ENCODE data around the gene GNB1L. TPM values are rescaled to one million over a fixed set of nuclear protein-coding genes. Genes with fewer than 3 reads are reported as not detected.
A peak's percentile ranks its signal among the peaks of the same experiment; 100 is the strongest.

GNB1L gene
- total RNA-seq, 2 donors from 2014 or later = 5.6 to 12.0 TPM

GRCh38 chr22:19902245-19902715 is 47.6 kb upstream of the GNB1L start:
- DNase-seq (ENCODE audit: low spot score) = no peak
- WGBS = 71% methylated on average over 7 of the region's 7 CpGs
- Histone ChIP-seq H3K9me3 (no peaks in the 10 kb centered on the region), H3K4me3 (no peak overlapping the region), H3K27ac (peak overlapping the region in 1 of 2 donors; percentile 13), H3K36me3 (no peaks in the 10 kb centered on the region), H3K4me1 (replicated peaks) (peaks cover 12% of the 10 kb centered on the region), H3K27me3 (replicated peaks; ENCODE audit: insufficient read depth) (no peaks in the 10 kb centered on the region)
- intact Hi-C loops (cut with DNase I) = no loop called here
- TF ChIP-seq POLR2A (IDR thresholded peaks at IDR 0.05) (no peak), POLR2AphosphoS5 (IDR thresholded peaks at IDR 0.05) (no peak), CTCF (IDR thresholded peaks at IDR 0.05) (no peak)

GRCh38 chr22:19901577-19902244 is 47.0 kb upstream of the GNB1L start:
- intact Hi-C loops (cut with DNase I) = no loop called here
- no peaks in the 10 kb centered on the region for H3K27me3 ChIP-seq (replicated peaks; ENCODE audit: insufficient read depth)
- H3K4me1 ChIP-seq (replicated peaks) = peaks cover 12% of the 10 kb centered on the region
- TF ChIP-seq POLR2AphosphoS5 (IDR thresholded peaks at IDR 0.05) = no peak
- TF ChIP-seq POLR2A (IDR thresholded peaks at IDR 0.05) = no peak
- no peak for TF ChIP-seq CTCF (IDR thresholded peaks at IDR 0.05)
- 83% methylated on average over 11 of the region's 11 CpGs for WGBS
- no peaks in the 10 kb centered on the region for H3K36me3 ChIP-seq
- no peak for DNase-seq (ENCODE audit: low spot score)
- H3K27ac ChIP-seq = no peak overlapping the region
- H3K9me3 ChIP-seq = no peaks in the 10 kb centered on the region
- H3K4me3 ChIP-seq = no peak overlapping the region

- intact Hi-C loops (cut with DNase I) = no loop called here
- no peak for DNase-seq (ENCODE audit: low spot score)
- no peaks in the 10 kb centered on the region for H3K27me3 ChIP-seq (replicated peaks; ENCODE audit: insufficient read depth)
- TF ChIP-seq POLR2AphosphoS5 (IDR thresholded peaks at IDR 0.05) (no peak), POLR2A (IDR thresholded peaks at IDR 0.05) (no peak), CTCF (IDR thresholded peaks at IDR 0.05) (no peak)
- H3K4me3 ChIP-seq = no peak overlapping the region
- H3K4me1 ChIP-seq (replicated peaks) = peaks cover 12% of the 10 kb centered on the region
- WGBS = 89% methylated on average over 13 of the region's 13 CpGs
- no peaks in the 10 kb centered on the region for H3K36me3 ChIP-seq
- no peaks in the 10 kb centered on the region for H3K9me3 ChIP-seq
- no peak overlapping the region for H3K27ac ChIP-seq
Measured at GRCh38 chr22:19900707-19901436, 46.2 kb upstream of the GNB1L start.

- Histone ChIP-seq H3K9me3 (no peaks in the 10 kb centered on the region), H3K4me1 (replicated peaks) (peaks cover 5% of the 10 kb centered on the region), H3K36me3 (no peaks in the 10 kb centered on the region), H3K27me3 (replicated peaks; ENCODE audit: insufficient read depth) (no peaks in the 10 kb centered on the region), H3K27ac (no peak overlapping the region), H3K4me3 (no peak overlapping the region)
- intact Hi-C loops (cut with DNase I) = no loop called here
- DNase-seq (ENCODE audit: low spot score) = no peak
- 91% methylated on average over 15 of the region's 16 CpGs for WGBS
- TF ChIP-seq CTCF (IDR thresholded peaks at IDR 0.05) = no peak
- TF ChIP-seq POLR2AphosphoS5 (IDR thresholded peaks at IDR 0.05) = no peak
- no peak for TF ChIP-seq POLR2A (IDR thresholded peaks at IDR 0.05)
Measured at GRCh38 chr22:19898831-19899567, 44.3 kb upstream of the GNB1L start.

Data from prostate gland (tissue), 2 donors.